Peyer's patch (tissue), 4 donors: Measurements from ENCODE around the gene POLDIP3. TPM values are rescaled to one million over a fixed set of nuclear protein-coding genes. Genes with fewer than 3 reads are reported as not detected.

Experiments
- DNase-seq, 3 donors: peaks; one replicate each; pipeline ENCODE4 v3.0.0-alpha.2; 2017 to 2019
- H3K27ac ChIP-seq, 4 donors: fragments of 200-600 bp; sonication (generic); one replicate each; pipeline ENCODE4 v1.5.1; 2016 to 2019
- H3K27me3 ChIP-seq, 2 donors: fragments of 200-600 bp; sonication (generic); one replicate each; pipeline ENCODE4 v1.5.1; 2019
- H3K36me3 ChIP-seq, 3 donors: fragments of 200-600 bp; sonication (generic); one replicate each; pipeline ENCODE4 v1.5.1; 2016 to 2019
- H3K4me1 ChIP-seq, 4 donors: fragments of 200-600 bp; sonication (generic); one replicate each; pipeline ENCODE4 v1.5.1; 2016 to 2019
- H3K4me3 ChIP-seq, 4 donors: fragments of 200-600 bp; sonication (generic); 1 replicate in 3 of 4; 2 replicates in 1 of 4; pipeline ENCODE4 v1.5.1; 2016 to 2019; ENCODE audit warnings: mild to moderate bottlenecking in 1 of 4
- H3K9me3 ChIP-seq, 4 donors: fragments of 200-600 bp; sonication (generic); one replicate each; pipeline ENCODE4 v1.5.1; 2016 to 2019; ENCODE audit warnings: mild to moderate bottlenecking in 1 of 4
- POLR2A ChIP-seq, 2 donors: fragments of 450-650 bp; IDR thresholded peaks; one replicate each; pipeline ENCODE4 v1.5.1; 2017; ENCODE audit warnings: antibody characterized with exemption in 2 of 2, mild to moderate bottlenecking in 2 of 2, moderate library complexity in 2 of 2
- total RNA-seq, 4 donors: library from RNA; depleted of rRNA; stranded (reverse); fragments of >200 nt; gene quantifications; one replicate each; pipeline ENCODE4 v1.1.0, GENCODE V29; 2016
- TF ChIP-seq, protein P1 (sequence below), 6 experiments: fragments of 450-650 bp in 4 of 6; fragments of 200-600 bp in 2 of 6; sonication (generic) in 1 of 6; IDR thresholded peaks; one replicate each; pipeline ENCODE4 v1.5.1; 2017 to 2019; ENCODE audit warnings: antibody characterized with exemption in 6 of 6, mild to moderate bottlenecking in 3 of 6, moderate library complexity in 1 of 6

POLDIP3 gene
- total RNA-seq, 4 donors from 2014 or later, result 30.3 to 42.9 (median 38.0) TPM

- Histone ChIP-seq H3K27me3 (no peaks in the 10 kb centered on the region), H3K27ac (peak overlapping the region in 1 of 4 donors; percentile 57), H3K4me1 (no peaks in the 10 kb centered on the region), H3K4me3 (no peak overlapping the region), H3K9me3 (no peaks in the 10 kb centered on the region), H3K36me3 (no peaks in the 10 kb centered on the region)
- DNase-seq, result no peak
- TF ChIP-seq POLR2A (IDR thresholded peaks at IDR 0.05), result no peak
- TF ChIP-seq, protein P1, sequence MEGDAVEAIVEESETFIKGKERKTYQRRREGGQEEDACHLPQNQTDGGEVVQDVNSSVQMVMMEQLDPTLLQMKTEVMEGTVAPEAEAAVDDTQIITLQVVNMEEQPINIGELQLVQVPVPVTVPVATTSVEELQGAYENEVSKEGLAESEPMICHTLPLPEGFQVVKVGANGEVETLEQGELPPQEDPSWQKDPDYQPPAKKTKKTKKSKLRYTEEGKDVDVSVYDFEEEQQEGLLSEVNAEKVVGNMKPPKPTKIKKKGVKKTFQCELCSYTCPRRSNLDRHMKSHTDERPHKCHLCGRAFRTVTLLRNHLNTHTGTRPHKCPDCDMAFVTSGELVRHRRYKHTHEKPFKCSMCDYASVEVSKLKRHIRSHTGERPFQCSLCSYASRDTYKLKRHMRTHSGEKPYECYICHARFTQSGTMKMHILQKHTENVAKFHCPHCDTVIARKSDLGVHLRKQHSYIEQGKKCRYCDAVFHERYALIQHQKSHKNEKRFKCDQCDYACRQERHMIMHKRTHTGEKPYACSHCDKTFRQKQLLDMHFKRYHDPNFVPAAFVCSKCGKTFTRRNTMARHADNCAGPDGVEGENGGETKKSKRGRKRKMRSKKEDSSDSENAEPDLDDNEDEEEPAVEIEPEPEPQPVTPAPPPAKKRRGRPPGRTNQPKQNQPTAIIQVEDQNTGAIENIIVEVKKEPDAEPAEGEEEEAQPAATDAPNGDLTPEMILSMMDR (IDR thresholded peaks at IDR 0.05), result no peak
Observed at GRCh38 chr22:42654436-42655073, 39.9 kb upstream of the POLDIP3 start.

DNA sequence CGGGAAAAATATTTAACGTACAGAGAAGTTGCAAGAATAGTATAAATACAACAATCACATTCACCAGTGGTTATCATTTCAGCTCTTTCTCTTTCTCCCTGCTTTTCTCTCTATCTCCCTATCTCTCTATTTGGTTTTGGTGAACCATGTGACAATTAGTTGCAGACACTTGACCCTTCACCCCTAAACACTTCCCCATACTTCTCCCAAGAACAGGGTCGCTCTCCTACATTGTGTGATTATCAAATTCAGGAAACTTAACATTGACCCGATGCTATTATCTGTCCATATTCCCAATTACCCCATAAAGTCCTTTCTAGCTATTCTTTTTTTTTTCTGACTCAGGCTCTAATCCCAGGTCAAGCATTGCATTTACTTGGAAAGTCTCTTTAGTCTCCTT lies 39.3 kb upstream of the POLDIP3 start:
- H3K27me3 ChIP-seq, result no peaks in the 10 kb centered on the region
- no peaks in the 10 kb centered on the region for H3K9me3 ChIP-seq
- no peak for DNase-seq
- TF ChIP-seq, protein P1 (IDR thresholded peaks at IDR 0.05), result no peak
- TF ChIP-seq POLR2A (IDR thresholded peaks at IDR 0.05), result no peak
- no peaks in the 10 kb centered on the region for H3K36me3 ChIP-seq
- H3K4me3 ChIP-seq, result no peak overlapping the region
- H3K4me1 ChIP-seq, result no peaks in the 10 kb centered on the region
- no peak overlapping the region for H3K27ac ChIP-seq

DNA sequence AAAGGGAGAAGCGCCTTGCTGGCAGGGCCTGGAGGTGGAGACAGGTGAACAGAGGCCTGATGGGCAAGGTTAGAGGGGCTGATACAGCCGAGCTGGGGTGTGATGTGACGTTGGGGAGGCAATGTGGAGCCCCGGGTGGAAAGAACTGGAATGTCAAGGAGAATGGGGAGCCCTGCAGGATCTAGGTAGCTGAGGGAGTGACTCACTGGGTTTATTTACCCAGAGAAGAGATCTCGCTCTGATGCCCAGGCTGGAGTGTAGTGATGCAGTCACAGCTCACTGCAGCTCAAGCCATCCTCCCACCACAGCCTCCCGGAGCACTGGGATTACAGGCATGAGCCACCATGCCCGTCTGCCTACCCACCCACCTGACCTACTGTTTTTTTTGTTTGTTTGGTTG lies 36.5 kb upstream of the POLDIP3 start:
- peaks cover 16 to 25% (median 20%) of the 10 kb centered on the region in 4 donors for H3K4me1 ChIP-seq
- TF ChIP-seq, protein P1 (IDR thresholded peaks at IDR 0.05), result no peak
- no peak for TF ChIP-seq POLR2A (IDR thresholded peaks at IDR 0.05)
- no peaks in the 10 kb centered on the region for H3K9me3 ChIP-seq
- no peak for DNase-seq
- H3K27me3 ChIP-seq, result no peaks in the 10 kb centered on the region
- no peak overlapping the region for H3K27ac ChIP-seq
- H3K4me3 ChIP-seq, result no peak overlapping the region
- H3K36me3 ChIP-seq, result no peaks in the 10 kb centered on the region

DNA sequence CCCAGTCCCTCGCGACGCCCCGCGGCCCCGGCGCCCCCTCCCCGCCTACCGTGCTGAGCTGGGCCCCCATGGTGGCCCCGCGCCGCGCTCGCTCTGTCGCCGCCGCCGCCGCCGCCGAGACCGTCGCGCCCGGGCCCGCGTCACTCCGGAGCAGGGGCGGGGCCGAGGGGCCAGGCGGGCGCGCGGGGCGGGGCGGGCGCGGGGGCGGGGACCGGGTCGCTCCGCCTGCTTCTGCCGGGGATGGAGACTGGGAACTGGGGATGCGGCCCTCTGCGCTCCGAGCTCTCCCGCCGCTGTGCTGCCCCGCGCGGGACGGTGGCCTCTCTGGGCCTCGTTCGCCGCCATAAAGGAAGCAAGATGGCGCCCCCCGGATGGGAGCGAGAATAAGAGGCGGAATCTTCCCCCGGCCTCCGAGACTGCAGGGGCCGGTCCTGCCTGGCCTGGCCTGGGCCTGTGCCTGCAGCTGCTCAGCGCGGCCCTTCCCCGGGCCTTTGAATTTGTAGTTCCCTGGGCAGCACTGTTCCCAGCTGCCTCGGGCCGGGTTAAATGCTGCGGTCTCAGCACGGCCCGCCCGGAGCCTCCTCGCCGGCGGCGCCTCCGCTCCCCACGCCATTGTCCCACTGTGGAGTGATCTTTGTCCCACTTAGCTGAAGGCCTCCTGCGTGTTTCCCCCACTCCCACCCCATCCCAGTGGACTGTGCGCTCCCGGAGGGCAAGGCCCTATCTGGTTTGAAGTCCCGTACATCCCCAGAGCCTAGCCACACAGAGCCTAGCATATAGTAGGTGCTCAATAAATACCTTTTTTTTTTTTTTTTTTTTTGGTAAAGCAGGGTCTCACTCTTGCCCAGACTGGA lies 34.8 kb upstream of the POLDIP3 start, which contains the start of gene CYB5R3:
TSS of gene CYB5R3 (minus strand) at position 147 of the 854 bp plus-strand sequence. CDS start at position 70, 77 bp downstream.
- TF ChIP-seq, protein P1 (IDR thresholded peaks at IDR 0.05), result no peak
- peak in 1 of 2 donors; percentile 16 for TF ChIP-seq POLR2A (IDR thresholded peaks at IDR 0.05)
- Histone ChIP-seq H3K36me3 (no peaks in the 10 kb centered on the region), H3K4me3 (peak within 1 kb of the TSS; percentile 86 to 100 (median 96)), H3K27ac (peak within 1 kb of the TSS; percentile 88 to 99 (median 94)), H3K27me3 (no peaks in the 10 kb centered on the region), H3K9me3 (no peaks in the 10 kb centered on the region), H3K4me1 (peaks cover 16 to 41% (median 31%) of the 10 kb centered on the region in 4 donors)
- peak; percentile 72 to 91 (median 91) for DNase-seq

- no peaks in the 10 kb centered on the region for H3K27me3 ChIP-seq
- no peaks in the 10 kb centered on the region for H3K36me3 ChIP-seq
- H3K4me1 ChIP-seq, result peaks cover 18 to 50% (median 35%) of the 10 kb centered on the region in 4 donors
- H3K27ac ChIP-seq, result peak overlapping the region; percentile 88 to 99 (median 94)
- peak overlapping the region; percentile 86 to 100 (median 96) for H3K4me3 ChIP-seq
- no peaks in the 10 kb centered on the region for H3K9me3 ChIP-seq
- DNase-seq, result peak; percentile 56 to 90 (median 88)
- TF ChIP-seq POLR2A (IDR thresholded peaks at IDR 0.05), result peak; percentile 78 to 87
- TF ChIP-seq, protein P1 (IDR thresholded peaks at IDR 0.05), result no peak
Observed at GRCh38 chr22:42648368-42649245, 33.9 kb upstream of the POLDIP3 start.
